Astrocyte (in vitro differentiated cells and primary cell): ENCODE measurements around the gene VIPR2.

Experiments
- CTCF ChIP-seq: IDR thresholded peaks from 2 replicates; pipeline ENCODE4 v1.5.1; 2011; ENCODE audit warnings: low read depth, mild to moderate bottlenecking, inconsistent platforms, low read length, moderate library complexity; ENCODE audit not compliant: insufficient read depth
- EZH2 ChIP-seq: IDR thresholded peaks from 2 replicates; pipeline ENCODE4 v1.6.1; 2012; ENCODE audit warnings: mild to moderate bottlenecking, low read length, inconsistent platforms; ENCODE audit not compliant: insufficient read depth

GRCh38 chr7:159097661-159098423 is 46.8 kb downstream of the VIPR2 start:
- TF ChIP-seq CTCF (no peak), EZH2 (no peak)
